ENCODE results near the gene DNLZ. TPM values are rescaled to one million over a fixed set of nuclear protein-coding genes. Genes with fewer than 3 reads are reported as not detected.

Gene DNLZ
- polyA plus RNA-seq, 1 of the 3 experiments (the other 2 are of a cell fraction), result 40.6 TPM

- H3K9me2 ChIP-seq, result no peaks in the 10 kb centered on the region
- ChIA-PET CTCF (interaction anchor here (1.6 to 1.9 kb wide), 2 partner anchors 13 to 46 kb away, joined by 6 to 7 read pairs; no protein-coding TSS in a partner anchor), POLR2A (no interaction called here)
- no peaks in the 10 kb centered on the region for H3K79me2 ChIP-seq (ENCODE audit: insufficient read depth)
- peak overlapping the region in 1 of 2 experiments; percentile 16; a peak in 1 of 4 replicates for H3K27ac ChIP-seq (ENCODE audit: low read depth in 2 of 2, low read length in 1 of 2)
- H3K4me2 ChIP-seq, result no peak overlapping the region
- no peak for DNase-seq
- H3K4me3 ChIP-seq (ENCODE audit: low read depth in 2 of 2, low read length in 1 of 2), result no peak overlapping the region
- no peak overlapping the region for H3K9ac ChIP-seq
- WGBS (ENCODE audit: low lambda C conversion rate), result no CpG with 5 or more reads among the region's 2 CpGs
- TF ChIP-seq REST (IDR thresholded peaks at IDR 0.05; ENCODE audit: low read depth, low read length) (no peak), RXRA (IDR thresholded peaks at IDR 0.05; ENCODE audit: borderline replicate concordance, low read depth) (no peak), TCF12 (IDR thresholded peaks at IDR 0.05) (no peak), NFIC (IDR thresholded peaks at IDR 0.05; ENCODE audit: borderline replicate concordance) (no peak), RFX5 (IDR thresholded peaks at IDR 0.05; ENCODE audit: low read length) (no peak), JUND (IDR thresholded peaks at IDR 0.05) (no peak), EP300 (IDR thresholded peaks at IDR 0.05; ENCODE audit: borderline replicate concordance in 1 of 2, low read depth in 1 of 2, low read length in 1 of 2) (no peak), ZBTB33 (IDR thresholded peaks at IDR 0.05; ENCODE audit: borderline replicate concordance, low read depth) (no peak), GATA2 (CRISPR knock-in tag; IDR thresholded peaks at IDR 0.05) (no peak), RCOR1 (IDR thresholded peaks at IDR 0.05; ENCODE audit: low read length) (no peak), FOSL2 (IDR thresholded peaks at IDR 0.05; ENCODE audit: borderline replicate concordance, low read depth) (no peak), FOXM1 (IDR thresholded peaks at IDR 0.05; ENCODE audit: low read depth) (no peak), SIN3A (IDR thresholded peaks at IDR 0.05; ENCODE audit: borderline replicate concordance, low read depth, low read length) (no peak), CTCF (IDR thresholded peaks at IDR 0.05) (no peak), GABPA (IDR thresholded peaks at IDR 0.05; ENCODE audit: low read depth) (no peak), TAF1 (IDR thresholded peaks at IDR 0.05; ENCODE audit: borderline replicate concordance, low read depth, low read length) (no peak), EZH2phosphoT487 (IDR thresholded peaks at IDR 0.05; ENCODE audit: borderline replicate concordance, low read depth) (no peak), CHD2 (IDR thresholded peaks at IDR 0.05; ENCODE audit: low read length, partially characterized antibody) (no peak)
- TF ChIP-seq, protein P1, sequence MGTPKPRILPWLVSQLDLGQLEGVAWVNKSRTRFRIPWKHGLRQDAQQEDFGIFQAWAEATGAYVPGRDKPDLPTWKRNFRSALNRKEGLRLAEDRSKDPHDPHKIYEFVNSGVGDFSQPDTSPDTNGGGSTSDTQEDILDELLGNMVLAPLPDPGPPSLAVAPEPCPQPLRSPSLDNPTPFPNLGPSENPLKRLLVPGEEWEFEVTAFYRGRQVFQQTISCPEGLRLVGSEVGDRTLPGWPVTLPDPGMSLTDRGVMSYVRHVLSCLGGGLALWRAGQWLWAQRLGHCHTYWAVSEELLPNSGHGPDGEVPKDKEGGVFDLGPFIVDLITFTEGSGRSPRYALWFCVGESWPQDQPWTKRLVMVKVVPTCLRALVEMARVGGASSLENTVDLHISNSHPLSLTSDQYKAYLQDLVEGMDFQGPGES (IDR thresholded peaks at IDR 0.05; ENCODE audit: low read depth, low read length), result no peak
- TF ChIP-seq, protein P2, sequence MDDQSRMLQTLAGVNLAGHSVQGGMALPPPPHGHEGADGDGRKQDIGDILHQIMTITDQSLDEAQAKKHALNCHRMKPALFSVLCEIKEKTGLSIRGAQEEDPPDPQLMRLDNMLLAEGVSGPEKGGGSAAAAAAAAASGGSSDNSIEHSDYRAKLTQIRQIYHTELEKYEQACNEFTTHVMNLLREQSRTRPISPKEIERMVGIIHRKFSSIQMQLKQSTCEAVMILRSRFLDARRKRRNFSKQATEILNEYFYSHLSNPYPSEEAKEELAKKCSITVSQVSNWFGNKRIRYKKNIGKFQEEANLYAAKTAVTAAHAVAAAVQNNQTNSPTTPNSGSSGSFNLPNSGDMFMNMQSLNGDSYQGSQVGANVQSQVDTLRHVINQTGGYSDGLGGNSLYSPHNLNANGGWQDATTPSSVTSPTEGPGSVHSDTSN (IDR thresholded peaks at IDR 0.05), result no peak
- H3K27me3 ChIP-seq (ENCODE audit: insufficient read depth), result no peaks in the 10 kb centered on the region
- H3K9me3 ChIP-seq, result no peaks in the 10 kb centered on the region
- H2AFZ ChIP-seq (ENCODE audit: low read depth), result no peak overlapping the region
- H3K4me1 ChIP-seq (ENCODE audit: control insufficient read depth in 1 of 2, insufficient read depth in 2 of 2, low read depth in 1 of 2, low read length in 1 of 2), result peaks cover 0 to 52% of the 10 kb centered on the region in 2 experiments; a peak in 1 of 4 replicates
- H4K20me1 ChIP-seq (ENCODE audit: insufficient read depth), result 0 out of 2 replicates have a peak, but pooled peaks cover 3% of the 10 kb centered on the region
- peaks cover 0 to 22% of the 10 kb centered on the region in 2 experiments for H3K36me3 ChIP-seq (replicated peaks in 1 of 2; ENCODE audit: control insufficient read depth in 1 of 2, insufficient read depth in 2 of 2, low read length in 1 of 2)
- no peaks in the 10 kb centered on the region for H3F3A ChIP-seq (replicated peaks; ENCODE audit: insufficient read depth)
Observed at GRCh38 chr9:136358888-136359287, 4.7 kb downstream of the DNLZ start.

Data from SK-N-SH (cell line).